Upper lobe of left lung (tissue), 4 donors: ENCODE measurements around the gene RYR1.

Experiments
- CTCF ChIP-seq, 6 experiments: fragments of 450-650 bp in 4 of 6; fragments of 200-600 bp in 2 of 6; sonication (generic) in 2 of 6; IDR thresholded peaks; one replicate each; pipeline ENCODE4 v1.5.1; 2016 to 2019; ENCODE audit warnings: antibody characterized with exemption in 6 of 6
- EP300 ChIP-seq, 4 donors: sonication (generic); formaldehyde crosslinking; IDR thresholded peaks; one replicate each; pipeline ENCODE4 v1.5.1; 2017; ENCODE audit warnings: antibody characterized with exemption in 4 of 4, control low read depth in 2 of 4
- POLR2A ChIP-seq, 4 donors: fragments of 450-650 bp; IDR thresholded peaks; one replicate each; pipeline ENCODE4 v1.5.1; 2016 to 2017; ENCODE audit warnings: antibody characterized with exemption in 4 of 4, mild to moderate bottlenecking in 2 of 4
- POLR2AphosphoS5 ChIP-seq, 2 donors: sonication (generic); formaldehyde crosslinking; IDR thresholded peaks; one replicate each; pipeline ENCODE4 v1.5.1; 2017; ENCODE audit warnings: antibody characterized with exemption in 2 of 2

- no peak for TF ChIP-seq CTCF (IDR thresholded peaks at IDR 0.05)
- no peak for TF ChIP-seq EP300 (IDR thresholded peaks at IDR 0.05)
- TF ChIP-seq POLR2A (IDR thresholded peaks at IDR 0.05) = no peak
- no peak for TF ChIP-seq POLR2AphosphoS5 (IDR thresholded peaks at IDR 0.05)
Observed at GRCh38 chr19:38417146-38417543, 16.3 kb upstream of the RYR1 start.
